ENCODE measurements around the gene PLAAT3.

DNA sequence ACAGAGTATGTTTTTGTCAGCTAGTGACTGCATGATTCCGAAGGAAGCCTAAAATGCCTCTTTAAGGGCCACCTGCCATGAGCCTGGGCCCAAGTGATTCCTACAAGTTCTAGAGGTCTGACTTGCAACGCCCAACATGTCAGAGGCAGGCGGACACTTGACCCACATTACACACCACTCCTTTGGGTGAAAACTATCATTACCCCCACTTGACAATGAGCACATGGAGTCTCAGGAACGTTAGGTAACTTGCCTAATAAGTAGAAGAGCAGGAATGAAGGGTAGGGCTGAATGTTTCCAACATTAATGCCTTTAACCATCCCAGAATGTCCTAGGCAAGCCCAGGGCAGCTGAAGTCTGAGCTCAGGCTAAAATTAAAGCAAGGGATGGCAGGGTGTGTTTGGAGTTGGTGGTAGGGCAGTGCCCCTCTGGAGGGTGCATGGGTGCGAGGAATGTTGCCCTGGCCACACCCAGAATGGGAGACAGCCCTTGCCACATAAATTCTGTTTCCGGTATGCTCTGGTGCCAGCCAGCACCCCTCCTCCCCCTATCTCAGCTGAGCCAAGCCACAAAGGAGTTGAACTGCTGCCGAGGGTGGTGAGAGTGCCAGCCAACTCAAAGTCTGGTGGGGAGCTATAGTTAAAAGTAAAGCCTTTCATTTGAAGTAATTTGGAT lies 53.6 kb downstream of the PLAAT3 start:
- TF ChIP-seq, protein P1, sequence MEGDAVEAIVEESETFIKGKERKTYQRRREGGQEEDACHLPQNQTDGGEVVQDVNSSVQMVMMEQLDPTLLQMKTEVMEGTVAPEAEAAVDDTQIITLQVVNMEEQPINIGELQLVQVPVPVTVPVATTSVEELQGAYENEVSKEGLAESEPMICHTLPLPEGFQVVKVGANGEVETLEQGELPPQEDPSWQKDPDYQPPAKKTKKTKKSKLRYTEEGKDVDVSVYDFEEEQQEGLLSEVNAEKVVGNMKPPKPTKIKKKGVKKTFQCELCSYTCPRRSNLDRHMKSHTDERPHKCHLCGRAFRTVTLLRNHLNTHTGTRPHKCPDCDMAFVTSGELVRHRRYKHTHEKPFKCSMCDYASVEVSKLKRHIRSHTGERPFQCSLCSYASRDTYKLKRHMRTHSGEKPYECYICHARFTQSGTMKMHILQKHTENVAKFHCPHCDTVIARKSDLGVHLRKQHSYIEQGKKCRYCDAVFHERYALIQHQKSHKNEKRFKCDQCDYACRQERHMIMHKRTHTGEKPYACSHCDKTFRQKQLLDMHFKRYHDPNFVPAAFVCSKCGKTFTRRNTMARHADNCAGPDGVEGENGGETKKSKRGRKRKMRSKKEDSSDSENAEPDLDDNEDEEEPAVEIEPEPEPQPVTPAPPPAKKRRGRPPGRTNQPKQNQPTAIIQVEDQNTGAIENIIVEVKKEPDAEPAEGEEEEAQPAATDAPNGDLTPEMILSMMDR (IDR thresholded peaks at IDR 0.05 in 4 of 5, conservative IDR thresholded peaks at IDR 0.05 in 1 of 5): no peak
- no peak for TF ChIP-seq POLR2A (IDR thresholded peaks at IDR 0.05)
